Stimulated activated CD4-positive, alpha-beta T cell treated with anti-CD3 and anti-CD28 coated beads, TNF-alpha, amount 100 ng/mL, for 48 hours (primary cell): ENCODE results near the gene SREBF2.

Source experiments
- DNase-seq, 3 donors: peaks; one replicate each; pipeline ENCODE4 v3.0.0-alpha.2; 2020; ENCODE audit warnings: low read depth in 3 of 3

SREBF2 gene

GRCh38 chr22:41876675-41877074 lies 43.8 kb downstream of the SREBF2 start:
- DNase-seq, result no peak

GRCh38 chr22:41880653-41881052 lies 47.7 kb downstream of the SREBF2 start:
- DNase-seq, result no peak

- DNase-seq, result no peak
These were observed 50.5 kb downstream of the SREBF2 start for GRCh38 chr22:41883400-41883799.

GRCh38 chr22:41885116-41885515 lies 52.2 kb downstream of the SREBF2 start:
- DNase-seq, result no peak

- DNase-seq, result no peak
These were observed 52.6 kb downstream of the SREBF2 start for GRCh38 chr22:41885516-41885915.

GRCh38 chr22:41888627-41889200 lies 55.8 kb downstream of the SREBF2 start:
- no peak for DNase-seq

GRCh38 chr22:41891407-41891806 lies 58.5 kb downstream of the SREBF2 start:
- DNase-seq, result no peak

GRCh38 chr22:41892721-41893120 lies 59.8 kb downstream of the SREBF2 start:
- no peak for DNase-seq

GRCh38 chr22:41893591-41894375 lies 60.9 kb downstream of the SREBF2 start:
- no peak for DNase-seq

- DNase-seq, result no peak
These were observed 65.7 kb downstream of the SREBF2 start for GRCh38 chr22:41898645-41899044.

- DNase-seq, result no peak
These were observed 66.2 kb downstream of the SREBF2 start for GRCh38 chr22:41899110-41899509.

GRCh38 chr22:41899992-41900651 lies 67.2 kb downstream of the SREBF2 start:
- no peak for DNase-seq

GRCh38 chr22:41900652-41901312 lies 67.9 kb downstream of the SREBF2 start:
- no peak for DNase-seq

GRCh38 chr22:41902016-41902415 lies 69.1 kb downstream of the SREBF2 start:
- no peak for DNase-seq

GRCh38 chr22:41902932-41903421 lies 70.1 kb downstream of the SREBF2 start:
- DNase-seq, result no peak

- no peak for DNase-seq
These were observed 71.8 kb downstream of the SREBF2 start for GRCh38 chr22:41904450-41905410.

GRCh38 chr22:41905411-41906202 lies 72.7 kb downstream of the SREBF2 start:
- DNase-seq, result no peak

GRCh38 chr22:41906822-41907221 lies 73.9 kb downstream of the SREBF2 start:
- no peak for DNase-seq

GRCh38 chr22:41907436-41908401 lies 74.8 kb downstream of the SREBF2 start:
- DNase-seq, result no peak
